CD4-positive, alpha-beta T cell treated with Interferon gamma for 1 hour (primary cell): ENCODE data around the gene VAMP7.
"Not testable (repeated sequence)": the region's sequence is repeated elsewhere in the genome, so short reads cannot be mapped to it uniquely, and the experiment has no call there.

Experiments used
- DNase-seq: peaks from one replicate; pipeline ENCODE4 v3.0.0-alpha.2; 2020

VAMP7 gene

GRCh38 chrX:155923200-155923599 is 42.1 kb downstream of the VAMP7 start:
- DNase-seq = no peak

- DNase-seq = not testable (repeated sequence)
Observed at GRCh38 chrX:155930852-155931618, 49.9 kb downstream of the VAMP7 start.

GRCh38 chrX:155938132-155938531 is 57.0 kb downstream of the VAMP7 start:
- no peak for DNase-seq

- no peak for DNase-seq
Observed at GRCh38 chrX:155949098-155949497, 68.0 kb downstream of the VAMP7 start.

- DNase-seq = no peak
Observed at GRCh38 chrX:155951237-155951789, 70.2 kb downstream of the VAMP7 start.

- DNase-seq = no peak
Observed at GRCh38 chrX:155953055-155953454, 71.9 kb downstream of the VAMP7 start.

- DNase-seq = no peak
Observed at GRCh38 chrX:155954793-155955192, 73.6 kb downstream of the VAMP7 start.

GRCh38 chrX:155956099-155956498 is 75.0 kb downstream of the VAMP7 start:
- no peak for DNase-seq

- DNase-seq = no peak
Observed at GRCh38 chrX:155956649-155957048, 75.5 kb downstream of the VAMP7 start.

GRCh38 chrX:155957843-155958242 is 76.7 kb downstream of the VAMP7 start:
- no peak for DNase-seq

- DNase-seq = no peak
Observed at GRCh38 chrX:155959018-155959587, 78.0 kb downstream of the VAMP7 start.

GRCh38 chrX:155962906-155963305 is 81.8 kb downstream of the VAMP7 start:
- DNase-seq = no peak

GRCh38 chrX:155966876-155967275 is 85.7 kb downstream of the VAMP7 start:
- no peak for DNase-seq

- no peak for DNase-seq
Observed at GRCh38 chrX:155967653-155968325, 86.6 kb downstream of the VAMP7 start.

GRCh38 chrX:155968326-155968661 is 87.1 kb downstream of the VAMP7 start:
- no peak for DNase-seq

GRCh38 chrX:155968791-155969190 is 87.6 kb downstream of the VAMP7 start:
- no peak for DNase-seq

GRCh38 chrX:155971658-155972057 is 90.5 kb downstream of the VAMP7 start:
- not testable (repeated sequence) for DNase-seq

- not testable (repeated sequence) for DNase-seq
Observed at GRCh38 chrX:155972241-155972640, 91.1 kb downstream of the VAMP7 start.

- no peak for DNase-seq
Observed at GRCh38 chrX:155983326-155983725, 102.2 kb downstream of the VAMP7 start.

GRCh38 chrX:155985208-155985607 is 104.1 kb downstream of the VAMP7 start:
- no peak for DNase-seq

- not testable (repeated sequence) for DNase-seq
Observed at GRCh38 chrX:155986995-155987394, 105.8 kb downstream of the VAMP7 start.

GRCh38 chrX:155988859-155989258 is 107.7 kb downstream of the VAMP7 start:
- no peak for DNase-seq
